HepG2 (cell line): ENCODE results near the gene AFG1L. TPM values are rescaled to one million over a fixed set of nuclear protein-coding genes. Genes with fewer than 3 reads are reported as not detected.

ENCODE experiments used
- CCDC6 ChIP-seq: sonication (generic); formaldehyde crosslinking; IDR thresholded peaks from 2 replicates; pipeline ENCODE4 v1.8.1; 2022; ENCODE audit warnings: mild to moderate bottlenecking, missing genetic modification reagents, moderate library complexity
- CEBPG ChIP-seq: IDR thresholded peaks from 2 replicates; pipeline ENCODE4 v1.6.1; 2016
- FOXK1 ChIP-seq: sonication (generic); formaldehyde crosslinking; IDR thresholded peaks from 2 replicates; pipeline ENCODE4 v1.4.0; 2020; ENCODE audit warnings: low read depth, missing genetic modification reagents, borderline replicate concordance
- ISL2 ChIP-seq: sonication (generic); formaldehyde crosslinking; IDR thresholded peaks from 2 replicates; pipeline ENCODE4 v1.5.0; 2020; ENCODE audit warnings: missing genetic modification reagents
- KAT8 ChIP-seq: IDR thresholded peaks from 2 replicates; pipeline ENCODE4 v1.6.1; 2016; ENCODE audit warnings: missing genetic modification reagents, missing compliant biosample characterization
- MED8 ChIP-seq: sonication (generic); formaldehyde crosslinking; IDR thresholded peaks from 2 replicates; pipeline ENCODE4 v1.8.1; 2023; ENCODE audit warnings: mild to moderate bottlenecking, missing genetic modification reagents; ENCODE audit not compliant: insufficient replicate concordance
- PAX8 ChIP-seq: sonication (generic); formaldehyde crosslinking; IDR thresholded peaks from 2 replicates; pipeline ENCODE4 v1.8.0; 2022; ENCODE audit warnings: mild to moderate bottlenecking, missing genetic modification reagents, borderline replicate concordance
- POLR2G ChIP-seq: fragments of 200-400 bp; formaldehyde crosslinking; IDR thresholded peaks from 2 replicates; pipeline ENCODE4 v1.6.1; 2018; ENCODE audit warnings: mild to moderate bottlenecking, low read depth, low read length, moderate library complexity
- SNAPC4 ChIP-seq: sonication (generic); formaldehyde crosslinking; IDR thresholded peaks from 2 replicates; pipeline ENCODE4 v1.4.0; 2020; ENCODE audit warnings: mild to moderate bottlenecking, missing genetic modification reagents
- THRA ChIP-seq: sonication (generic); formaldehyde crosslinking; IDR thresholded peaks from 2 replicates; pipeline ENCODE4 v1.4.0; 2020; ENCODE audit warnings: missing genetic modification reagents, borderline replicate concordance
- ZGPAT ChIP-seq: IDR thresholded peaks from 2 replicates; pipeline ENCODE4 v1.6.1; 2016; ENCODE audit warnings: mild to moderate bottlenecking
- ZNF142 ChIP-seq: sonication (generic); formaldehyde crosslinking; IDR thresholded peaks from 2 replicates; pipeline ENCODE4 v1.4.0; 2020; ENCODE audit warnings: missing genetic modification reagents
- ZSCAN21 ChIP-seq: sonication (generic); formaldehyde crosslinking; IDR thresholded peaks from 2 replicates; pipeline ENCODE4 v1.8.0; 2022; ENCODE audit warnings: mild to moderate bottlenecking, missing genetic modification reagents, moderate library complexity, borderline replicate concordance
- polyA plus RNA-seq, 8 experiments: library from polyadenylated mRNA; depleted of rRNA in 3 of 8; stranded (reverse) in 7 of 8; unstranded in 1 of 8; fragments of >200 nt; fragmentation: Illumina TruSeq in 4 of 8; extraction: Trizol in 4 of 8; gene quantifications; 2 replicates each; pipeline versions ENCODE4 v1.2.1 to v1.2.3, GENCODE V29; 2011 to 2016; ENCODE audit warnings: low read depth in 4 of 8, missing spikeins in 1 of 8, mixed read lengths in 1 of 8; ENCODE audit not compliant: insufficient read depth in 1 of 8
- total RNA-seq, 5 experiments: library from RNA; depleted of rRNA; stranded (reverse); fragments of >200 nt; fragmentation: Illumina TruSeq; extraction: Trizol; gene quantifications; 2 replicates each; pipeline ENCODE4 v1.2.3, GENCODE V29; 2016; ENCODE audit warnings: low read depth in 1 of 5

AFG1L gene
- total and polyA plus RNA-seq, 2 of the 13 experiments (the other 11 are each of a cell fraction or from before 2014, with no cell fraction given), result 3.1 to 14.0 TPM

GRCh38 chr6:108294727-108295625 lies at the start of gene AFG1L (continued):
- TF ChIP-seq ZNF142 (CRISPR knock-in tag), result peak; percentile 81; the same call in 1 of the 2 replicates
- peak; percentile 80 for TF ChIP-seq KAT8 (CRISPR knock-in tag)
- TF ChIP-seq MED8 (CRISPR knock-in tag), result peak; percentile 45
- TF ChIP-seq CEBPG, result no peak
- TF ChIP-seq POLR2G, result peak; percentile 88
- TF ChIP-seq SNAPC4 (CRISPR knock-in tag), result no peak
- peak; percentile 76 for TF ChIP-seq ZGPAT
- TF ChIP-seq ISL2 (CRISPR knock-in tag), result peak; percentile 77; the same call in 1 of the 2 replicates
- TF ChIP-seq THRA (CRISPR knock-in tag), result peak; percentile 76
- TF ChIP-seq CCDC6 (CRISPR knock-in tag), result peak; percentile 60; the same call in 1 of the 2 replicates
- TF ChIP-seq FOXK1 (CRISPR knock-in tag), result no peak; the same call in 1 of the 2 replicates
- TF ChIP-seq PAX8 (CRISPR knock-in tag), result no peak
- peak; percentile 25; the same call in 1 of the 2 replicates for TF ChIP-seq ZSCAN21
